Measurements from ENCODE around the gene TMEM38A.

DNA sequence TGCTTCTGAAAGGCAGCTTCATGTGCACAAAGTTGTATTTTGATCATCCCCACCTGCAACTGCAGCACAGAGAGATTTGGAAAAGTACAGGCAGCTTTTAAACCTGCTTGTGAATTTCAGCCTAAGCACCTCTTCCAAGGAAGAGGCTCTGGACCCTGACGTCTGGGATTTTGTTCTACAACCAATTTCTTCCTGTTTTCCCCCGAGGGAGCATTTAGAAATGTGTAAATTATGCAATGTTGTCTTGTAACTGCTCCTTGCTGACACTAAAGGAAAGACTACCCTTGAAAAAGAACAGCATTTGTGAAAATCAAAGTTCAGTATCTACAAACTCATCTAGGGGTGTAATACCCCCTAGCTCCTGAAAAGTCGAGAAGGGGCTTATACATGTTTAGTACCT is 48.3 kb upstream of the TMEM38A start:
- TF ChIP-seq, protein P1, sequence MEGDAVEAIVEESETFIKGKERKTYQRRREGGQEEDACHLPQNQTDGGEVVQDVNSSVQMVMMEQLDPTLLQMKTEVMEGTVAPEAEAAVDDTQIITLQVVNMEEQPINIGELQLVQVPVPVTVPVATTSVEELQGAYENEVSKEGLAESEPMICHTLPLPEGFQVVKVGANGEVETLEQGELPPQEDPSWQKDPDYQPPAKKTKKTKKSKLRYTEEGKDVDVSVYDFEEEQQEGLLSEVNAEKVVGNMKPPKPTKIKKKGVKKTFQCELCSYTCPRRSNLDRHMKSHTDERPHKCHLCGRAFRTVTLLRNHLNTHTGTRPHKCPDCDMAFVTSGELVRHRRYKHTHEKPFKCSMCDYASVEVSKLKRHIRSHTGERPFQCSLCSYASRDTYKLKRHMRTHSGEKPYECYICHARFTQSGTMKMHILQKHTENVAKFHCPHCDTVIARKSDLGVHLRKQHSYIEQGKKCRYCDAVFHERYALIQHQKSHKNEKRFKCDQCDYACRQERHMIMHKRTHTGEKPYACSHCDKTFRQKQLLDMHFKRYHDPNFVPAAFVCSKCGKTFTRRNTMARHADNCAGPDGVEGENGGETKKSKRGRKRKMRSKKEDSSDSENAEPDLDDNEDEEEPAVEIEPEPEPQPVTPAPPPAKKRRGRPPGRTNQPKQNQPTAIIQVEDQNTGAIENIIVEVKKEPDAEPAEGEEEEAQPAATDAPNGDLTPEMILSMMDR (IDR thresholded peaks at IDR 0.05) = no peak
- no peak for TF ChIP-seq ZFX (IDR thresholded peaks at IDR 0.05; ENCODE audit: borderline replicate concordance)
